ENCODE data around the gene PPP3CA. TPM values are rescaled to one million over a fixed set of nuclear protein-coding genes. Genes with fewer than 3 reads are reported as not detected.

Gene PPP3CA
- total and polyA plus RNA-seq, 2 of the 8 experiments (the other 6 are each of a cell fraction or from before 2014, with no cell fraction given): 7.9 to 35.0 TPM

DNA sequence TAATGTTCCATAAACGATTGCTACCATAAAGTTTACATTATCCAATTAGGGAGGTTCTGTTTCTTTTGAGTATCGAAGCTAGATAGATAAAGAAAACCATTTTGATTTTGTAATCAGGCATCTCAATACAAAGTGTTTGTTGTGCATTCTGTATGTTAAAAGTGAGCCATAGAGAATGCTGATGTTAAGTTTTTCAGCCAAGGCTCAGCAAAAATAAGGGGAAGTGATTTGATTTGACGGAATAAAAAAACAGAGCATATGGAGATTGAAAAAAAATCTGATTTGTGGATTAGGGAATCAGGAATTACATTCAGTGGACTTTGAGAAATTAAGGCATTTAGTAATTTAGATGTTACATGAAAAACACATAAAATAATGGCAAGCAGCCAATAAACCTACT, 314.8 kb downstream of the PPP3CA start:
- Histone ChIP-seq H2AFZ (ENCODE audit: low read length) (no peak overlapping the region), H3K4me3 (ENCODE audit: extremely low read depth in 1 of 4, insufficient read depth in 2 of 4, low read depth in 3 of 4, low read length in 4 of 4) (peak overlapping the region in 1 of 4 experiments; percentile 45; a peak in 1 of 8 replicates), H2AK5ac (ENCODE audit: low read depth, low read length) (no peak overlapping the region), H3K36me3 (ENCODE audit: control insufficient read depth in 2 of 4, insufficient read depth in 4 of 4, low read length in 3 of 4) (no peaks in the 10 kb centered on the region), H3K14ac (ENCODE audit: insufficient read length) (no peak overlapping the region), H3K9me3 (ENCODE audit: insufficient read depth in 2 of 2, low read depth in 1 of 2, low read length in 1 of 2) (no peaks in the 10 kb centered on the region), H3K4ac (replicated peaks; ENCODE audit: insufficient read length, low read depth, low read length) (no peak overlapping the region), H3K79me2 (ENCODE audit: control insufficient read depth in 1 of 2, insufficient read depth in 2 of 2, low read length in 2 of 2) (no peaks in the 10 kb centered on the region), H3K4me2 (ENCODE audit: insufficient read depth in 1 of 2, low read depth in 2 of 2, low read length in 2 of 2) (peak overlapping the region; percentile 52 to 63), H3K23ac (ENCODE audit: insufficient read length) (no peak overlapping the region), H3K9ac (replicated peaks in 1 of 4; ENCODE audit: extremely low read depth in 1 of 4, low read depth in 3 of 4, low read length in 3 of 4) (no peak overlapping the region), H3K56ac (replicated peaks; ENCODE audit: insufficient read length, low read depth, low read length) (no peak overlapping the region), H3K79me1 (ENCODE audit: low read depth, low read length) (no peaks in the 10 kb centered on the region), H4K5ac (ENCODE audit: insufficient read length, low read depth, low read length) (no peak overlapping the region), H4K20me1 (replicated peaks in 1 of 2; ENCODE audit: control insufficient read depth in 1 of 2, insufficient read depth in 2 of 2, low read length in 2 of 2) (no peaks in the 10 kb centered on the region), H4K91ac (replicated peaks; ENCODE audit: insufficient read length, low read length) (no peak overlapping the region), H4K8ac (ENCODE audit: extremely low read depth, insufficient read depth, low read length) (no peak overlapping the region), H2BK20ac (ENCODE audit: low read length) (no peak overlapping the region), H3K27me3 (replicated peaks in 1 of 4; ENCODE audit: control insufficient read depth in 3 of 4, extremely low read depth in 1 of 4, insufficient read depth in 3 of 4, low read length in 3 of 4) (no peaks in the 10 kb centered on the region), H2BK120ac (replicated peaks; ENCODE audit: low read depth, low read length) (no peak overlapping the region), H2BK15ac (ENCODE audit: low read length) (no peak overlapping the region), H3K27ac (ENCODE audit: low read depth, low read length) (no peak overlapping the region; the same call in 1 of the 2 replicates), H3K18ac (ENCODE audit: extremely low read depth, low read length) (no peak overlapping the region), H2BK12ac (ENCODE audit: low read depth, low read length) (no peak overlapping the region), H3K4me1 (replicated peaks in 1 of 4; ENCODE audit: control insufficient read depth in 3 of 4, insufficient read depth in 4 of 4, low read length in 3 of 4) (peaks cover 0 to 9% (median 5%) of the 10 kb centered on the region in 4 experiments; a peak in 4 of 7 replicates), H3K23me2 (ENCODE audit: low read depth, low read length) (no peaks in the 10 kb centered on the region), H2BK5ac (ENCODE audit: low read depth, low read length) (no peak overlapping the region; the same call in 1 of the 2 replicates)
- WGBS, 2 experiments (ENCODE audit: extremely low coverage in 1 of 2, insufficient coverage in 1 of 2, insufficient read length in 1 of 2, insufficient replicate concordance in 2 of 2, low coverage in 1 of 2, low lambda C conversion rate in 2 of 2, missing lambda C conversion rate in 1 of 2): 66% methylated on average over 3 of the region's 3 CpGs; no CpG with 5 or more reads in 1 of the 2 experiments
- ChIA-PET CTCF (ENCODE audit: partially characterized antibody) (no interaction called here), POLR2A (ENCODE audit: partially characterized antibody) (no interaction called here)
- DNase-seq (ENCODE audit: low read depth in 1 of 2, low spot score in 2 of 2): no peak
- no peak for FAIRE-seq
- no peak for TF ChIP-seq CTBP2 (IDR thresholded peaks at IDR 0.05; ENCODE audit: borderline replicate concordance, insufficient read depth, insufficient read length, low read length)

Measured in H1 (cell line).